ENCODE measurements around the gene CCBE1.

The CCBE1 gene

GRCh38 chr18:59555995-59556659 lies 141.1 kb downstream of the CCBE1 start:
- Histone ChIP-seq H3K9ac (ENCODE audit: low read depth in 1 of 2, low read length in 2 of 2) (no peak overlapping the region), H3K4me3 (ENCODE audit: low read length in 2 of 2) (no peak overlapping the region), H3K4me1 (ENCODE audit: control insufficient read depth in 2 of 2, insufficient read depth in 2 of 2, low read length in 2 of 2) (no peaks in the 10 kb centered on the region), H3K36me3 (ENCODE audit: control insufficient read depth in 2 of 2, insufficient read depth in 2 of 2, low read length in 2 of 2) (no peaks in the 10 kb centered on the region), H3K27ac (ENCODE audit: low read depth in 2 of 2, low read length in 2 of 2) (no peak overlapping the region), H3K9me3 (ENCODE audit: control insufficient read depth in 2 of 2, low read length in 2 of 2) (no peaks in the 10 kb centered on the region), H3K27me3 (ENCODE audit: control insufficient read depth in 2 of 2, insufficient read depth in 2 of 2, low read length in 2 of 2) (no peaks in the 10 kb centered on the region)

- Histone ChIP-seq H3K9me3 (ENCODE audit: control insufficient read depth in 2 of 2, low read length in 2 of 2) (no peaks in the 10 kb centered on the region), H3K9ac (ENCODE audit: low read depth in 1 of 2, low read length in 2 of 2) (no peak overlapping the region), H3K4me3 (ENCODE audit: low read length in 2 of 2) (no peak overlapping the region), H3K27ac (ENCODE audit: low read depth in 2 of 2, low read length in 2 of 2) (no peak overlapping the region), H3K27me3 (ENCODE audit: control insufficient read depth in 2 of 2, insufficient read depth in 2 of 2, low read length in 2 of 2) (no peaks in the 10 kb centered on the region), H3K36me3 (ENCODE audit: control insufficient read depth in 2 of 2, insufficient read depth in 2 of 2, low read length in 2 of 2) (no peaks in the 10 kb centered on the region), H3K4me1 (ENCODE audit: control insufficient read depth in 2 of 2, insufficient read depth in 2 of 2, low read length in 2 of 2) (no peaks in the 10 kb centered on the region)
Measured at GRCh38 chr18:59554796-59555335, 142.4 kb downstream of the CCBE1 start.

- no peaks in the 10 kb centered on the region for H3K36me3 ChIP-seq (ENCODE audit: control insufficient read depth in 2 of 2, insufficient read depth in 2 of 2, low read length in 2 of 2)
- H3K9ac ChIP-seq (ENCODE audit: low read depth in 1 of 2, low read length in 2 of 2), result no peak overlapping the region
- no peak overlapping the region for H3K27ac ChIP-seq (ENCODE audit: low read depth in 2 of 2, low read length in 2 of 2)
Measured at GRCh38 chr18:59553273-59553870, 143.9 kb downstream of the CCBE1 start.

GRCh38 chr18:59551902-59552635 lies 145.2 kb downstream of the CCBE1 start:
- no peak overlapping the region for H3K27ac ChIP-seq (ENCODE audit: low read depth in 2 of 2, low read length in 2 of 2)
- H3K36me3 ChIP-seq (ENCODE audit: control insufficient read depth in 2 of 2, insufficient read depth in 2 of 2, low read length in 2 of 2), result no peaks in the 10 kb centered on the region
- H3K9ac ChIP-seq (ENCODE audit: low read depth in 1 of 2, low read length in 2 of 2), result no peak overlapping the region
- H3K9me3 ChIP-seq (ENCODE audit: control insufficient read depth in 2 of 2, low read length in 2 of 2), result no peaks in the 10 kb centered on the region
- H3K27me3 ChIP-seq (ENCODE audit: control insufficient read depth in 2 of 2, insufficient read depth in 2 of 2, low read length in 2 of 2), result no peaks in the 10 kb centered on the region
- no peaks in the 10 kb centered on the region for H3K4me1 ChIP-seq (ENCODE audit: control insufficient read depth in 2 of 2, insufficient read depth in 2 of 2, low read length in 2 of 2)
- no peak overlapping the region for H3K4me3 ChIP-seq (ENCODE audit: low read length in 2 of 2)

More at GRCh38 chr18:59553273-59553870, 143.9 kb downstream of the CCBE1 start:
- H3K27me3 ChIP-seq (ENCODE audit: control insufficient read depth in 2 of 2, insufficient read depth in 2 of 2, low read length in 2 of 2), result no peaks in the 10 kb centered on the region
- H3K9me3 ChIP-seq (ENCODE audit: control insufficient read depth in 2 of 2, low read length in 2 of 2), result no peaks in the 10 kb centered on the region
- H3K4me1 ChIP-seq (ENCODE audit: control insufficient read depth in 2 of 2, insufficient read depth in 2 of 2, low read length in 2 of 2), result no peaks in the 10 kb centered on the region
- H3K4me3 ChIP-seq (ENCODE audit: low read length in 2 of 2), result no peak overlapping the region

- H3K27ac ChIP-seq (ENCODE audit: low read depth in 2 of 2, low read length in 2 of 2), result no peak overlapping the region
- no peaks in the 10 kb centered on the region for H3K9me3 ChIP-seq (ENCODE audit: control insufficient read depth in 2 of 2, low read length in 2 of 2)
- no peak overlapping the region for H3K4me3 ChIP-seq (ENCODE audit: low read length in 2 of 2)
- no peaks in the 10 kb centered on the region for H3K36me3 ChIP-seq (ENCODE audit: control insufficient read depth in 2 of 2, insufficient read depth in 2 of 2, low read length in 2 of 2)
- H3K9ac ChIP-seq (ENCODE audit: low read depth in 1 of 2, low read length in 2 of 2), result no peak overlapping the region
- H3K4me1 ChIP-seq (ENCODE audit: control insufficient read depth in 2 of 2, insufficient read depth in 2 of 2, low read length in 2 of 2), result no peaks in the 10 kb centered on the region
- H3K27me3 ChIP-seq (ENCODE audit: control insufficient read depth in 2 of 2, insufficient read depth in 2 of 2, low read length in 2 of 2), result no peaks in the 10 kb centered on the region
Measured at GRCh38 chr18:59550174-59550516, 147.1 kb downstream of the CCBE1 start.

- H3K4me1 ChIP-seq (ENCODE audit: control insufficient read depth in 2 of 2, insufficient read depth in 2 of 2, low read length in 2 of 2), result no peaks in the 10 kb centered on the region
- no peak overlapping the region for H3K27ac ChIP-seq (ENCODE audit: low read depth in 2 of 2, low read length in 2 of 2)
- no peaks in the 10 kb centered on the region for H3K27me3 ChIP-seq (ENCODE audit: control insufficient read depth in 2 of 2, insufficient read depth in 2 of 2, low read length in 2 of 2)
- H3K36me3 ChIP-seq (ENCODE audit: control insufficient read depth in 2 of 2, insufficient read depth in 2 of 2, low read length in 2 of 2), result no peaks in the 10 kb centered on the region
- no peaks in the 10 kb centered on the region for H3K9me3 ChIP-seq (ENCODE audit: control insufficient read depth in 2 of 2, low read length in 2 of 2)
- H3K4me3 ChIP-seq (ENCODE audit: low read length in 2 of 2), result no peak overlapping the region
- no peak overlapping the region for H3K9ac ChIP-seq (ENCODE audit: low read depth in 1 of 2, low read length in 2 of 2)
Measured at GRCh38 chr18:59549503-59550173, 147.6 kb downstream of the CCBE1 start.

GRCh38 chr18:59547581-59548182 lies 149.5 kb downstream of the CCBE1 start:
- no peak overlapping the region for H3K27ac ChIP-seq (ENCODE audit: low read depth in 2 of 2, low read length in 2 of 2)
- no peak overlapping the region for H3K4me3 ChIP-seq (ENCODE audit: low read length in 2 of 2)
- no peaks in the 10 kb centered on the region for H3K36me3 ChIP-seq (ENCODE audit: control insufficient read depth in 2 of 2, insufficient read depth in 2 of 2, low read length in 2 of 2)
- no peaks in the 10 kb centered on the region for H3K27me3 ChIP-seq (ENCODE audit: control insufficient read depth in 2 of 2, insufficient read depth in 2 of 2, low read length in 2 of 2)
- no peaks in the 10 kb centered on the region for H3K9me3 ChIP-seq (ENCODE audit: control insufficient read depth in 2 of 2, low read length in 2 of 2)
- no peak overlapping the region for H3K9ac ChIP-seq (ENCODE audit: low read depth in 1 of 2, low read length in 2 of 2)
- H3K4me1 ChIP-seq (ENCODE audit: control insufficient read depth in 2 of 2, insufficient read depth in 2 of 2, low read length in 2 of 2), result no peaks in the 10 kb centered on the region

- Histone ChIP-seq H3K4me3 (ENCODE audit: low read length in 2 of 2) (no peak overlapping the region), H3K27ac (ENCODE audit: low read depth in 2 of 2, low read length in 2 of 2) (no peak overlapping the region), H3K27me3 (ENCODE audit: control insufficient read depth in 2 of 2, insufficient read depth in 2 of 2, low read length in 2 of 2) (no peaks in the 10 kb centered on the region), H3K9ac (ENCODE audit: low read depth in 1 of 2, low read length in 2 of 2) (no peak overlapping the region), H3K36me3 (ENCODE audit: control insufficient read depth in 2 of 2, insufficient read depth in 2 of 2, low read length in 2 of 2) (no peaks in the 10 kb centered on the region), H3K9me3 (ENCODE audit: control insufficient read depth in 2 of 2, low read length in 2 of 2) (no peaks in the 10 kb centered on the region), H3K4me1 (ENCODE audit: control insufficient read depth in 2 of 2, insufficient read depth in 2 of 2, low read length in 2 of 2) (no peaks in the 10 kb centered on the region)
Measured at GRCh38 chr18:59546188-59546587, 151.0 kb downstream of the CCBE1 start.

- H3K4me3 ChIP-seq (ENCODE audit: low read length in 2 of 2), result no peak overlapping the region
- no peaks in the 10 kb centered on the region for H3K9me3 ChIP-seq (ENCODE audit: control insufficient read depth in 2 of 2, low read length in 2 of 2)
- H3K27ac ChIP-seq (ENCODE audit: low read depth in 2 of 2, low read length in 2 of 2), result no peak overlapping the region
- H3K9ac ChIP-seq (ENCODE audit: low read depth in 1 of 2, low read length in 2 of 2), result no peak overlapping the region
- no peaks in the 10 kb centered on the region for H3K27me3 ChIP-seq (ENCODE audit: control insufficient read depth in 2 of 2, insufficient read depth in 2 of 2, low read length in 2 of 2)
- no peaks in the 10 kb centered on the region for H3K4me1 ChIP-seq (ENCODE audit: control insufficient read depth in 2 of 2, insufficient read depth in 2 of 2, low read length in 2 of 2)
- H3K36me3 ChIP-seq (ENCODE audit: control insufficient read depth in 2 of 2, insufficient read depth in 2 of 2, low read length in 2 of 2), result no peaks in the 10 kb centered on the region
Measured at GRCh38 chr18:59540780-59541179, 156.4 kb downstream of the CCBE1 start.
